Colonic mucosa (tissue), 4 donors: Measurements from ENCODE around the gene ANKRD17. TPM values are rescaled to one million over a fixed set of nuclear protein-coding genes. Genes with fewer than 3 reads are reported as not detected.
A peak's percentile ranks its signal among the peaks of the same experiment; 100 is the strongest.

Source experiments
- DNase-seq: peaks from one replicate; pipeline ENCODE4 v3.0.0-alpha.2; 2020
- H3K27ac ChIP-seq: fragments of 200-600 bp; one replicate; pipeline ENCODE4 v1.8.0; 2021
- H3K27me3 ChIP-seq: fragments of 200-600 bp; one replicate; pipeline ENCODE4 v1.8.0; 2021
- H3K36me3 ChIP-seq: fragments of 200-600 bp; one replicate; pipeline ENCODE4 v1.8.0; 2021
- H3K4me1 ChIP-seq: fragments of 200-600 bp; one replicate; pipeline ENCODE4 v1.8.0; 2021; ENCODE audit warnings: mild to moderate bottlenecking
- H3K4me3 ChIP-seq: fragments of 200-600 bp; one replicate; pipeline ENCODE4 v1.8.0; 2021
- H3K9ac ChIP-seq, 2 donors: one replicate each; pipeline ENCODE4 v1.7.0; 2013; ENCODE audit warnings: control low read depth in 2 of 2, low read depth in 2 of 2, low read length in 2 of 2
- H3K9me3 ChIP-seq: fragments of 200-600 bp; one replicate; pipeline ENCODE4 v1.8.0; 2021
- CTCF ChIP-seq: fragments of 200-600 bp; IDR thresholded peaks from one replicate; pipeline ENCODE4 v1.8.0; 2022; ENCODE audit warnings: antibody characterized with exemption, mild to moderate bottlenecking
- intact Hi-C: fragments of 100-400 bp; cut with DNase I; formaldehyde crosslinking; loops from one replicate; pipeline ENCODE4 v1.14.1; 2022
- total RNA-seq, 2 donors: library from RNA; stranded (reverse); fragmentation: NEBNext Ultra II Directional in 1 of 2; extraction: Animal tissue kit (Norgen Biotek cat#: 25700) in 1 of 2; gene quantifications; one replicate each; pipeline ENCODE4 v1.2.1, GENCODE V29; 2021
- donor health status: healthy.
- donor health status: DM: no; HTN: no; CAD: no.
- donor health status: DM: no; HTN: no; CAD: no.

ANKRD17 gene
- total RNA-seq, 2 donors from 2014 or later, result 51.5 to 59.2 TPM

GRCh38 chr4:73068491-73069337, 189.9 kb downstream of the ANKRD17 start:
- intact Hi-C loops, result loop anchor here (2.0 kb wide), 1 partner anchor 190 kb away; the partner anchor contains the start of gene ANKRD17
- DNase-seq, result peak; percentile 29
- H3K36me3 ChIP-seq, result no peaks in the 10 kb centered on the region
- H3K27me3 ChIP-seq, result no peaks in the 10 kb centered on the region
- H3K9me3 ChIP-seq, result no peaks in the 10 kb centered on the region
- H3K9ac ChIP-seq, result peak overlapping the region; percentile 89 to 97
- H3K4me3 ChIP-seq, result peak overlapping the region; percentile 58
- peaks cover 7% of the 10 kb centered on the region for H3K4me1 ChIP-seq
- no peak for TF ChIP-seq CTCF
- H3K27ac ChIP-seq, result peak overlapping the region; percentile 93

DNA sequence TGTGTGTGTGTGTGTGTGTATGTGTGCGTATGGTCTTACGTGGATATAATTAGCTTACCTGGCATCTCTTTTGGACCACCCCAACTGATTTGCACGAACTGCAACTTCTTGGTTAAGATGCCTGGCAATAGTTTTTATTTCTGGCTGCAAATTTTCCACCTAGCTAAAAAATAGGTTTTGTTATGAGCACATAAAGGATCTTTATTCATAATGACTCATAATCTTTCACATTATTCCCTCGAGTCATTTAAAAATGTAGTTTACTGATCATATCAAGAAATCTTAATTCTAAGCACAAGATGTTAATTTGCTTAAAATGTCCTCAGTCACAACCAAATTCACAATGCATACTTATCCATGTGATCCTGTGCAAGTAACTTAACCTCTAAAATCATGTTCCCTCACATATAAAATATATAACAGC, 190.6 kb downstream of the ANKRD17 start:
- peak overlapping the region; percentile 93 for H3K27ac ChIP-seq
- intact Hi-C loops, result loop anchor here (2.0 kb wide), 1 partner anchor 191 kb away; the partner anchor contains the start of gene ANKRD17
- H3K36me3 ChIP-seq, result no peaks in the 10 kb centered on the region
- peak overlapping the region; percentile 89 to 97 for H3K9ac ChIP-seq
- no peaks in the 10 kb centered on the region for H3K27me3 ChIP-seq
- TF ChIP-seq CTCF, result no peak
- DNase-seq, result no peak
- peak overlapping the region; percentile 58 for H3K4me3 ChIP-seq
- no peaks in the 10 kb centered on the region for H3K9me3 ChIP-seq
- H3K4me1 ChIP-seq, result peaks cover 7% of the 10 kb centered on the region

GRCh38 chr4:73066928-73067327, 191.7 kb downstream of the ANKRD17 start:
- Histone ChIP-seq H3K9me3 (no peaks in the 10 kb centered on the region), H3K9ac (no peak overlapping the region), H3K36me3 (no peaks in the 10 kb centered on the region), H3K27ac (no peak overlapping the region), H3K4me1 (peaks cover 7% of the 10 kb centered on the region), H3K4me3 (no peak overlapping the region), H3K27me3 (no peaks in the 10 kb centered on the region)
- no peak for TF ChIP-seq CTCF
- DNase-seq, result no peak
- intact Hi-C loops, result no loop called here

DNA sequence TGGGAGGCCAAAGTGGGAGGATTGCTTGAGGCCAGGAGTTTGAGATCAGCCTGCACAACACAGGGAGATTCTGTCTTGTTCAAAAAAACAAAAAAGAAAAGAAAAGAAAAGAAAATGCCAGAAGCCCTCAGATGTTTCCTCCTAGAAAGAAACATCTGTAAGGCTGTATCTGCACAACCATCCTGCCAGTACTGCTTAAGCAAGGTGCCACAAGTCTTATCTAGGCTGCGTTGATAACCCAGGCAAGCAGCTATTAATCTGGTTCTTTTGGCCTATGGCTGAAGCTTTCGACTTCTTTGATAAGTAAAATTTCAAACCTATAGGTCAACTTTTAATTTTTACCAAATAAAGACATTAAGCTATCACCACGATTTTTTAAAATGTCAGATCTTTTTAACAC, 192.2 kb downstream of the ANKRD17 start:
- intact Hi-C loops, result no loop called here
- TF ChIP-seq CTCF, result no peak
- Histone ChIP-seq H3K4me1 (peaks cover 7% of the 10 kb centered on the region), H3K4me3 (no peak overlapping the region), H3K9ac (no peak overlapping the region), H3K9me3 (no peaks in the 10 kb centered on the region), H3K36me3 (no peaks in the 10 kb centered on the region), H3K27ac (no peak overlapping the region), H3K27me3 (no peaks in the 10 kb centered on the region)
- DNase-seq, result no peak

GRCh38 chr4:73064536-73064935, 194.1 kb downstream of the ANKRD17 start:
- H3K27me3 ChIP-seq, result no peaks in the 10 kb centered on the region
- peaks cover 7% of the 10 kb centered on the region for H3K4me1 ChIP-seq
- TF ChIP-seq CTCF, result no peak
- H3K36me3 ChIP-seq, result no peaks in the 10 kb centered on the region
- H3K4me3 ChIP-seq, result no peak overlapping the region
- H3K9ac ChIP-seq, result no peak overlapping the region
- H3K9me3 ChIP-seq, result no peaks in the 10 kb centered on the region
- intact Hi-C loops, result no loop called here
- no peak for DNase-seq
- H3K27ac ChIP-seq, result no peak overlapping the region
